Measurements from ENCODE around the gene CEP290.

Gene CEP290

DNA sequence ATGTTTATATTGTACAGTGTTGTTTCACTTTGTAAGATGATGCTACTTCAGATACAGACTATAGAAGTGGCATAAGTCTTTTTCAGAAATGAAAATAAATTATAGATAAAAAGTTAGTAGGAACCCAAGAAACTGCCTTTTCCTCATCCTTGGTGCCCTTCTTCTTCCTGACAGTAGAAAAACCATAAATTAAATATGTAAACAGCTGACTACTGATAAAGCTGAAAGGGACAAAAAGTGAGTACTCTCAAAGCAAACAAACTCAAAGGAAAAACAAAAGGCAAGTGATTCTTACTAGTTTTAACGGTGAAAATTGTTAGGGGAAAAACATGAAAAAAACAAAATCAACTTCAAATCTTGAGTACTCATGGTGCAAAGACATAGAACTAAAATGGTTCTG is 104.1 kb downstream of the CEP290 start:
- H3K14ac ChIP-seq (ENCODE audit: low read length), result no peak overlapping the region
- no peaks in the 10 kb centered on the region for H3K9me3 ChIP-seq (replicated peaks in 1 of 2; ENCODE audit: control insufficient read depth in 2 of 2, insufficient read depth in 1 of 2, low read depth in 1 of 2, low read length in 2 of 2)
- no peak overlapping the region for H2AK5ac ChIP-seq (ENCODE audit: low read depth, low read length)
- no peak for DNase-seq (ENCODE audit: low spot score)
- H3K27me3 ChIP-seq (ENCODE audit: control insufficient read depth in 3 of 3, insufficient read depth in 3 of 3, low read depth in 1 of 3, low read length in 3 of 3), result no peaks in the 10 kb centered on the region
- no peak overlapping the region for H3K9ac ChIP-seq (ENCODE audit: low read depth, low read length, poor library complexity)
- H3K4me3 ChIP-seq (ENCODE audit: low read length in 2 of 2), result no peak overlapping the region
- H4K8ac ChIP-seq (ENCODE audit: low read depth, low read length), result no peak overlapping the region
- peaks cover 0 to 29% of the 10 kb centered on the region in 2 donors for H3K36me3 ChIP-seq (replicated peaks in 1 of 2; ENCODE audit: control insufficient read depth in 2 of 2, insufficient read depth in 2 of 2, low read length in 2 of 2)
- H3K79me1 ChIP-seq (ENCODE audit: low read depth, low read length), result no peaks in the 10 kb centered on the region
- H3K23ac ChIP-seq (ENCODE audit: low read depth, low read length, poor library complexity), result no peak overlapping the region
- H2AFZ ChIP-seq (ENCODE audit: low read length), result no peak overlapping the region
- H2BK120ac ChIP-seq (ENCODE audit: low read depth, low read length), result no peak overlapping the region
- no peak overlapping the region for H3K18ac ChIP-seq (ENCODE audit: low read length)
- no peak overlapping the region for H3K27ac ChIP-seq (replicated peaks; ENCODE audit: low read length)
- peaks cover 1 to 2% of the 10 kb centered on the region in 2 donors for H3K4me1 ChIP-seq (ENCODE audit: control insufficient read depth in 2 of 2, insufficient read depth in 1 of 2, low read depth in 1 of 2, low read length in 2 of 2)
- no peak overlapping the region for H4K91ac ChIP-seq (ENCODE audit: low read depth, low read length, poor library complexity)
- H2BK5ac ChIP-seq (ENCODE audit: low read length), result no peak overlapping the region
- H2BK15ac ChIP-seq (ENCODE audit: low read length), result no peak overlapping the region
- no peak overlapping the region for H3K4me2 ChIP-seq (ENCODE audit: insufficient read depth, low read length, poor library complexity, severe bottlenecking)
- no peak overlapping the region for H3K4ac ChIP-seq (ENCODE audit: low read length)
- no peak overlapping the region for H2BK12ac ChIP-seq (ENCODE audit: low read length)
- no CpG with 5 or more reads among the region's 1 CpG for WGBS, 2 donors (ENCODE audit: extremely low coverage in 2 of 2, insufficient read length in 2 of 2, insufficient replicate concordance in 1 of 2)

DNA sequence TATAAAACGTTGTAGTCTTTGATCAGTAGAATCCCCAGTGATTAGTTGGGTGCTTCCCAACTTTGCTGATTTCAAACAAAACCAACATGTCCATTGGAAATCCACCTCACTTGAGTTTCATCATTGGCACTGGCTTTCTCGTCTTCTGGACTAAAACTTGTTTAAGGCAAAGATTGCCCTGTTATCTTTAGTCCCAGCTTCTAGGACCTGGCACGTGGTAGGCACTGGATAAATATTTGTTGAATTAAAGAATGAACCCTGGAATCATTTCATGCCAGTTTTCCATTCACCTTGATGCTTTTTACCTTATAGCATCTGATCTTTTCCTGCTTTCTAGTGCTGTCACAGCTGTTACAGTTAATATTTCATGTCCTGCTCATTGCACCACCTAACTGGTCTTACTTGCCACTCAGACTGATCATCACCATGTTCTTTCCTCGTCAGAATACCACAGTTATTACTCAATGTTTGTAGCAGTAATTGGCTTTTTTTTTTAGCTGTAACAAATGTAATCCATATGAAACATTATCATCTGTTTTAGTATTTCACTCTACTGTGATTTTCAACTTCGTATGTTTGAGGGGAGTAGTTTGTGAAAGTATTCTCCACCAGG is 105.4 kb downstream of the CEP290 start:
- H3K4me3 ChIP-seq (ENCODE audit: low read length in 2 of 2), result peak overlapping the region in 1 of 2 donors; percentile 76
- H3K36me3 ChIP-seq (replicated peaks in 1 of 2; ENCODE audit: control insufficient read depth in 2 of 2, insufficient read depth in 2 of 2, low read length in 2 of 2), result peaks cover 0 to 18% of the 10 kb centered on the region in 2 donors
- WGBS, 2 donors (ENCODE audit: extremely low coverage in 2 of 2, insufficient read length in 2 of 2, insufficient replicate concordance in 1 of 2), result no CpG with 5 or more reads among the region's 5 CpGs
- H3K27ac ChIP-seq (replicated peaks; ENCODE audit: low read length), result no peak overlapping the region
- H3K14ac ChIP-seq (ENCODE audit: low read length), result no peak overlapping the region
- no peaks in the 10 kb centered on the region for H3K27me3 ChIP-seq (ENCODE audit: control insufficient read depth in 3 of 3, insufficient read depth in 3 of 3, low read depth in 1 of 3, low read length in 3 of 3)
- H4K8ac ChIP-seq (ENCODE audit: low read depth, low read length), result no peak overlapping the region
- H2BK15ac ChIP-seq (ENCODE audit: low read length), result no peak overlapping the region
- no peak overlapping the region for H2BK12ac ChIP-seq (ENCODE audit: low read length)
- no peak overlapping the region for H2AFZ ChIP-seq (ENCODE audit: low read length)
- H3K4me1 ChIP-seq (ENCODE audit: control insufficient read depth in 2 of 2, insufficient read depth in 1 of 2, low read depth in 1 of 2, low read length in 2 of 2), result peaks cover 1 to 2% of the 10 kb centered on the region in 2 donors
- no peak overlapping the region for H2BK5ac ChIP-seq (ENCODE audit: low read length)
- H3K9me3 ChIP-seq (replicated peaks in 1 of 2; ENCODE audit: control insufficient read depth in 2 of 2, insufficient read depth in 1 of 2, low read depth in 1 of 2, low read length in 2 of 2), result peaks cover 0 to 3% of the 10 kb centered on the region in 2 donors
- no peak overlapping the region for H3K18ac ChIP-seq (ENCODE audit: low read length)
- no peak overlapping the region for H2BK120ac ChIP-seq (ENCODE audit: low read depth, low read length)
- no peak overlapping the region for H3K23ac ChIP-seq (ENCODE audit: low read depth, low read length, poor library complexity)
- peak overlapping the region; percentile 78 for H3K4me2 ChIP-seq (ENCODE audit: insufficient read depth, low read length, poor library complexity, severe bottlenecking)
- H3K9ac ChIP-seq (ENCODE audit: low read depth, low read length, poor library complexity), result no peak overlapping the region
- H4K91ac ChIP-seq (ENCODE audit: low read depth, low read length, poor library complexity), result no peak overlapping the region
- H3K79me1 ChIP-seq (ENCODE audit: low read depth, low read length), result no peaks in the 10 kb centered on the region
- no peak overlapping the region for H2AK5ac ChIP-seq (ENCODE audit: low read depth, low read length)
- DNase-seq (ENCODE audit: low spot score), result no peak
- no peak overlapping the region for H3K4ac ChIP-seq (ENCODE audit: low read length)

DNA sequence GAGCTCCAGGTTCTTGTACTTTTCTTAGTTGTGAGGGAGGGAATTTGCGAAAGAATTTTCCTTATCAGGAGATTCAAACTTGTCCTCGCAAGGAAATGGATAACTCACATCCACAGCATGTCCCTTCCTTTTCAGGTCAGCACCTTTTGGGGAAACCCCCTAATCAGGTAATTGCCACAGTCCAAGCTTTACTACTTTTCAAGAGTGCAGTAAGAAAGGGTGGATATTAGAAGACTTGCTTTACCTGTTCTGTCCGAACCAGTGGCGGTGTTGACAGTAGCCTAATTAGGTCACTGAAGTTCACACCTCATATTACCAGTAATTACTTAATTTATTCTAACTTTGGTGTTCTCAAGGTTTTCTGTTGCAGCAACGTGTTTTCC is 106.0 kb downstream of the CEP290 start:
- H3K4me1 ChIP-seq (ENCODE audit: control insufficient read depth in 2 of 2, insufficient read depth in 1 of 2, low read depth in 1 of 2, low read length in 2 of 2), result peaks cover 1 to 2% of the 10 kb centered on the region in 2 donors
- H3K9me3 ChIP-seq (replicated peaks in 1 of 2; ENCODE audit: control insufficient read depth in 2 of 2, insufficient read depth in 1 of 2, low read depth in 1 of 2, low read length in 2 of 2), result peaks cover 0 to 3% of the 10 kb centered on the region in 2 donors
- no peak for DNase-seq (ENCODE audit: low spot score)
- no CpG with 5 or more reads among the region's 5 CpGs for WGBS, 2 donors (ENCODE audit: extremely low coverage in 2 of 2, insufficient read length in 2 of 2, insufficient replicate concordance in 1 of 2)
- peak overlapping the region; percentile 95 for H3K9ac ChIP-seq (ENCODE audit: low read depth, low read length, poor library complexity)
- H3K27me3 ChIP-seq (ENCODE audit: control insufficient read depth in 3 of 3, insufficient read depth in 3 of 3, low read depth in 1 of 3, low read length in 3 of 3), result no peaks in the 10 kb centered on the region
- no peak overlapping the region for H2BK15ac ChIP-seq (ENCODE audit: low read length)
- peaks cover 0 to 12% of the 10 kb centered on the region in 2 donors for H3K36me3 ChIP-seq (replicated peaks in 1 of 2; ENCODE audit: control insufficient read depth in 2 of 2, insufficient read depth in 2 of 2, low read length in 2 of 2)
- no peak overlapping the region for H2AK5ac ChIP-seq (ENCODE audit: low read depth, low read length)
- no peak overlapping the region for H4K8ac ChIP-seq (ENCODE audit: low read depth, low read length)
- peak overlapping the region; percentile 96 for H3K18ac ChIP-seq (ENCODE audit: low read length)
- H3K4me2 ChIP-seq (ENCODE audit: insufficient read depth, low read length, poor library complexity, severe bottlenecking), result peak overlapping the region; percentile 78
- no peak overlapping the region for H3K27ac ChIP-seq (replicated peaks; ENCODE audit: low read length)
- H2BK120ac ChIP-seq (ENCODE audit: low read depth, low read length), result no peak overlapping the region
- H2AFZ ChIP-seq (ENCODE audit: low read length), result peak overlapping the region; percentile 96
- H3K4ac ChIP-seq (ENCODE audit: low read length), result no peak overlapping the region
- H4K91ac ChIP-seq (ENCODE audit: low read depth, low read length, poor library complexity), result no peak overlapping the region
- no peak overlapping the region for H2BK5ac ChIP-seq (ENCODE audit: low read length)
- H3K14ac ChIP-seq (ENCODE audit: low read length), result no peak overlapping the region
- no peaks in the 10 kb centered on the region for H3K79me1 ChIP-seq (ENCODE audit: low read depth, low read length)
- H3K4me3 ChIP-seq (ENCODE audit: low read length in 2 of 2), result peak overlapping the region; percentile 76 to 96
- H2BK12ac ChIP-seq (ENCODE audit: low read length), result no peak overlapping the region
- no peak overlapping the region for H3K23ac ChIP-seq (ENCODE audit: low read depth, low read length, poor library complexity)

DNA sequence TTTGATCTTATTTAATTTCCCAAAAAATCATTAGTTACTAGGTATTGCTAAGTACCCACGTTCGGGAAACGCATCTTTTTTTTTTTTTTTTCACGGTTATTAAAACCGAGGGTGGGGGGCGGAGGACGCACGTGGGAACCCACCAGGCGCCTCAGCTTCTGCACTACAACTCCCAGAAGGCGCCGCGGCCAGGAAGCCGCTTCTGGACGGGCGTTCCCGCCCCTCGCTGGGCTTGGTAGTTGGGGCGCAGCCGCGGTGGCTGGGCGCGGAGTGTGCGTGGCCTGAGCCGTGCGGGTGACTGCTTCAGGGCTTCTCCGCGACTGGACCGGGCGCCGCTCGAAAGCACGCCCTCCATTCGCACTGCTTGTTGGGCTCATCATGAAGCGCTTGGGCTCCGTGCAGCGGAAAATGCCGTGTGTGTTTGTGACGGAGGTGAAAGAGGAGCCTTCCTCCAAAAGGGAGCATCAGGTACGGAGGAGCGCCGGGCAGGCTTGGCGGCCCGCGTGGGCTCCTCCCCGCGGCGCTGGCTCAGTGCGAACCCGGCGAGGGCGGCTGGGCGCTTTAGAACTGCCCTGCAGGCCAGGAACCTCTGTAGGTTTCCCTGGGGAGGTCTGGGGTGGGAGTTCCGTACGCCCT is 106.5 kb downstream of the CEP290 start:
- Histone ChIP-seq H2BK15ac (ENCODE audit: low read length) (no peak overlapping the region), H3K4me2 (ENCODE audit: insufficient read depth, low read length, poor library complexity, severe bottlenecking) (peak overlapping the region; percentile 78), H3K4me1 (ENCODE audit: control insufficient read depth in 2 of 2, insufficient read depth in 1 of 2, low read depth in 1 of 2, low read length in 2 of 2) (peaks cover 1 to 2% of the 10 kb centered on the region in 2 donors), H3K9me3 (replicated peaks in 1 of 2; ENCODE audit: control insufficient read depth in 2 of 2, insufficient read depth in 1 of 2, low read depth in 1 of 2, low read length in 2 of 2) (peaks cover 0 to 3% of the 10 kb centered on the region in 2 donors), H4K8ac (ENCODE audit: low read depth, low read length) (no peak overlapping the region), H3K36me3 (replicated peaks in 1 of 2; ENCODE audit: control insufficient read depth in 2 of 2, insufficient read depth in 2 of 2, low read length in 2 of 2) (peaks cover 0 to 7% of the 10 kb centered on the region in 2 donors), H3K23ac (ENCODE audit: low read depth, low read length, poor library complexity) (peak overlapping the region; percentile 69), H2AK5ac (ENCODE audit: low read depth, low read length) (no peak overlapping the region), H3K4me3 (ENCODE audit: low read length in 2 of 2) (peak overlapping the region; percentile 76 to 96), H4K91ac (ENCODE audit: low read depth, low read length, poor library complexity) (no peak overlapping the region), H3K27me3 (ENCODE audit: control insufficient read depth in 3 of 3, insufficient read depth in 3 of 3, low read depth in 1 of 3, low read length in 3 of 3) (no peaks in the 10 kb centered on the region), H3K79me1 (ENCODE audit: low read depth, low read length) (no peaks in the 10 kb centered on the region), H2BK12ac (ENCODE audit: low read length) (peak overlapping the region; percentile 75), H2BK120ac (ENCODE audit: low read depth, low read length) (no peak overlapping the region), H3K4ac (ENCODE audit: low read length) (no peak overlapping the region), H3K18ac (ENCODE audit: low read length) (peak overlapping the region; percentile 96), H2BK5ac (ENCODE audit: low read length) (no peak overlapping the region), H3K14ac (ENCODE audit: low read length) (no peak overlapping the region), H3K9ac (ENCODE audit: low read depth, low read length, poor library complexity) (peak overlapping the region; percentile 95), H2AFZ (ENCODE audit: low read length) (peak overlapping the region; percentile 96), H3K27ac (replicated peaks; ENCODE audit: low read length) (no peak overlapping the region)
- DNase-seq (ENCODE audit: low spot score), result peak; percentile 72
- no CpG with 5 or more reads among the region's 54 CpGs for WGBS, 2 donors (ENCODE audit: extremely low coverage in 2 of 2, insufficient read length in 2 of 2, insufficient replicate concordance in 1 of 2)

Measured in neuronal stem cell (in vitro differentiated cells).